GM21786 (cell line): ENCODE measurements around the gene ABL1.
"Not testable (repeated sequence)": the region's sequence is repeated elsewhere in the genome, so short reads cannot be mapped to it uniquely, and the experiment has no call there.

ENCODE experiments used
- ATAC-seq: cut with Tn5 transposase; IDR thresholded peaks from one replicate; pipeline ENCODE4 v1.9.1; 2021; ENCODE audit not compliant: unreplicated experiment

Gene ABL1

GRCh38 chr9:130847306-130848217, 12.5 kb downstream of the ABL1 start:
- ATAC-seq: no peak

GRCh38 chr9:130848514-130848913, 13.5 kb downstream of the ABL1 start:
- not testable (repeated sequence) for ATAC-seq

- ATAC-seq: no peak
Measured at GRCh38 chr9:130849356-130849755, 14.3 kb downstream of the ABL1 start.

- ATAC-seq: no peak
Measured at GRCh38 chr9:130852801-130853200, 17.7 kb downstream of the ABL1 start.

- no peak for ATAC-seq
Measured at GRCh38 chr9:130854092-130854491, 19.0 kb downstream of the ABL1 start.

GRCh38 chr9:130854835-130855234, 19.8 kb downstream of the ABL1 start:
- ATAC-seq: no peak

GRCh38 chr9:130856474-130856873, 21.4 kb downstream of the ABL1 start:
- no peak for ATAC-seq

GRCh38 chr9:130857864-130858738, 23.0 kb downstream of the ABL1 start:
- ATAC-seq: no peak

- no peak for ATAC-seq
Measured at GRCh38 chr9:130858739-130859705, 24.0 kb downstream of the ABL1 start.

GRCh38 chr9:130860458-130861316, 25.6 kb downstream of the ABL1 start:
- no peak for ATAC-seq

GRCh38 chr9:130861372-130862180, 26.5 kb downstream of the ABL1 start:
- ATAC-seq: no peak

GRCh38 chr9:130862217-130862616, 27.2 kb downstream of the ABL1 start:
- ATAC-seq: no peak

GRCh38 chr9:130862747-130863146, 27.7 kb downstream of the ABL1 start:
- ATAC-seq: no peak

- no peak for ATAC-seq
Measured at GRCh38 chr9:130864541-130864940, 29.5 kb downstream of the ABL1 start.

GRCh38 chr9:130865921-130866320, 30.9 kb downstream of the ABL1 start:
- ATAC-seq: no peak

- no peak for ATAC-seq
Measured at GRCh38 chr9:130866474-130866965, 31.5 kb downstream of the ABL1 start.

GRCh38 chr9:130867556-130867955, 32.5 kb downstream of the ABL1 start:
- ATAC-seq: no peak

- ATAC-seq: no peak
Measured at GRCh38 chr9:130868230-130868629, 33.2 kb downstream of the ABL1 start.

- no peak for ATAC-seq
Measured at GRCh38 chr9:130869250-130869649, 34.2 kb downstream of the ABL1 start.
